Suppressor macrophage treated with lipopolysaccharide for 4 hours (primary cell): ENCODE measurements around the gene KLHL6.

Source experiments
- DNase-seq: peaks from one replicate; pipeline ENCODE4 v3.0.0-alpha.2; 2020

The KLHL6 gene

GRCh38 chr3:183502237-183503181, 53.0 kb downstream of the KLHL6 start:
- no peak for DNase-seq

- DNase-seq, result no peak
Observed at GRCh38 chr3:183500981-183501704, 54.4 kb downstream of the KLHL6 start.

GRCh38 chr3:183500319-183500718, 55.2 kb downstream of the KLHL6 start:
- no peak for DNase-seq

- no peak for DNase-seq
Observed at GRCh38 chr3:183498634-183499033, 56.9 kb downstream of the KLHL6 start.

GRCh38 chr3:183497313-183497712, 58.2 kb downstream of the KLHL6 start:
- DNase-seq, result no peak

- no peak for DNase-seq
Observed at GRCh38 chr3:183496311-183496710, 59.2 kb downstream of the KLHL6 start.

- DNase-seq, result no peak
Observed at GRCh38 chr3:183494341-183494740, 61.2 kb downstream of the KLHL6 start.

GRCh38 chr3:183493296-183494045, 62.0 kb downstream of the KLHL6 start:
- DNase-seq, result no peak

GRCh38 chr3:183492849-183493179, 62.7 kb downstream of the KLHL6 start:
- no peak for DNase-seq

GRCh38 chr3:183491923-183492848, 63.3 kb downstream of the KLHL6 start:
- DNase-seq, result no peak

- no peak for DNase-seq
Observed at GRCh38 chr3:183491109-183491922, 64.2 kb downstream of the KLHL6 start.

- DNase-seq, result no peak
Observed at GRCh38 chr3:183490653-183491052, 64.9 kb downstream of the KLHL6 start.

- DNase-seq, result no peak
Observed at GRCh38 chr3:183490211-183490601, 65.3 kb downstream of the KLHL6 start.

GRCh38 chr3:183489455-183490210, 65.9 kb downstream of the KLHL6 start:
- peak; percentile 28 for DNase-seq

GRCh38 chr3:183488343-183488742, 67.2 kb downstream of the KLHL6 start:
- DNase-seq, result no peak

GRCh38 chr3:183487896-183488295, 67.6 kb downstream of the KLHL6 start:
- no peak for DNase-seq

- DNase-seq, result no peak
Observed at GRCh38 chr3:183487016-183487415, 68.5 kb downstream of the KLHL6 start.

GRCh38 chr3:183486472-183486871, 69.0 kb downstream of the KLHL6 start:
- DNase-seq, result no peak

- DNase-seq, result no peak
Observed at GRCh38 chr3:183485585-183485984, 69.9 kb downstream of the KLHL6 start.

- DNase-seq, result no peak
Observed at GRCh38 chr3:183485093-183485492, 70.4 kb downstream of the KLHL6 start.
